ENCODE results near the gene INPP5D.
"Not testable (repeated sequence)": the region's sequence is repeated elsewhere in the genome, so short reads cannot be mapped to it uniquely, and the experiment has no call there.

INPP5D gene

GRCh38 chr2:233064530-233065199 is 4.5 kb downstream of the INPP5D start:
- ATAC-seq: no peak
- TF ChIP-seq CSRNP3 (CRISPR knock-in tag; IDR thresholded peaks at IDR 0.05) (no peak), ESRRG (CRISPR knock-in tag; IDR thresholded peaks at IDR 0.05) (no peak), TOX (CRISPR knock-in tag; IDR thresholded peaks at IDR 0.05; ENCODE audit: borderline replicate concordance) (no peak), RARB (CRISPR knock-in tag; IDR thresholded peaks at IDR 0.05) (no peak), PATZ1 (CRISPR knock-in tag; IDR thresholded peaks at IDR 0.05; ENCODE audit: borderline replicate concordance) (no peak), ARNTL (CRISPR knock-in tag; IDR thresholded peaks at IDR 0.05; ENCODE audit: borderline replicate concordance, low read depth) (no peak), ZNF70 (CRISPR knock-in tag; IDR thresholded peaks at IDR 0.05) (no peak), BACH2 (CRISPR knock-in tag; IDR thresholded peaks at IDR 0.05; ENCODE audit: borderline replicate concordance) (no peak), GLIS3 (CRISPR knock-in tag; IDR thresholded peaks at IDR 0.05) (no peak), TSHZ2 (CRISPR knock-in tag; IDR thresholded peaks at IDR 0.05) (no peak), CREB5 (CRISPR knock-in tag; IDR thresholded peaks at IDR 0.05; ENCODE audit: low read depth) (no peak), CSDC2 (CRISPR knock-in tag; IDR thresholded peaks at IDR 0.05) (no peak), ISL1 (CRISPR knock-in tag; IDR thresholded peaks at IDR 0.05) (no peak), ZFP3 (CRISPR knock-in tag; IDR thresholded peaks at IDR 0.05) (no peak), POU6F1 (CRISPR knock-in tag; IDR thresholded peaks at IDR 0.05; ENCODE audit: borderline replicate concordance, low read depth) (no peak), OSR1 (CRISPR knock-in tag; IDR thresholded peaks at IDR 0.05) (no peak), PPARA (CRISPR knock-in tag; IDR thresholded peaks at IDR 0.05; ENCODE audit: borderline replicate concordance) (no peak)

- not testable (repeated sequence) for ATAC-seq
Measured at GRCh38 chr2:233065200-233065589, 5.1 kb downstream of the INPP5D start.

- no peak for TF ChIP-seq ESRRG (CRISPR knock-in tag; IDR thresholded peaks at IDR 0.05)
- no peak for TF ChIP-seq OSR1 (CRISPR knock-in tag; IDR thresholded peaks at IDR 0.05)
- TF ChIP-seq CSDC2 (CRISPR knock-in tag; IDR thresholded peaks at IDR 0.05): no peak
- TF ChIP-seq TSHZ2 (CRISPR knock-in tag; IDR thresholded peaks at IDR 0.05): no peak
- TF ChIP-seq ZNF8 (CRISPR knock-in tag; IDR thresholded peaks at IDR 0.05): no peak
- TF ChIP-seq BACH2 (CRISPR knock-in tag; IDR thresholded peaks at IDR 0.05; ENCODE audit: borderline replicate concordance): no peak
- TF ChIP-seq ZNF565 (CRISPR knock-in tag; conservative IDR thresholded peaks at IDR 0.05; ENCODE audit: low read depth): no peak
- TF ChIP-seq TCF4 (CRISPR knock-in tag; IDR thresholded peaks at IDR 0.05; ENCODE audit: borderline replicate concordance): no peak
- no peak for TF ChIP-seq ZC3H10 (CRISPR knock-in tag; IDR thresholded peaks at IDR 0.05)
- no peak for ATAC-seq
Measured at GRCh38 chr2:233065954-233066470, 5.9 kb downstream of the INPP5D start.

Measured in SK-N-SH treated with all-trans-retinoic acid at 6 μM for 48 hours (cell line).